Right atrium auricular region (tissue), 2 donors: ENCODE data around the gene KDM4B. TPM values are rescaled to one million over a fixed set of nuclear protein-coding genes. Genes with fewer than 3 reads are reported as not detected.

ENCODE experiments used
- DNase-seq: peaks from one replicate; pipeline ENCODE4 v3.0.0-alpha.2; 2019; ENCODE audit warnings: low spot score
- H3K27ac ChIP-seq, 2 donors: fragments of 200-600 bp; sonication (generic); 1 replicate in 1 of 2; 2 replicates in 1 of 2; pipeline ENCODE4 v1.5.1; 2016 to 2019
- H3K27me3 ChIP-seq, 2 donors: fragments of 200-600 bp; sonication (generic); one replicate each; pipeline versions ENCODE4 v1.5.1 to v1.6.0; 2017 to 2019
- H3K36me3 ChIP-seq: fragments of 200-600 bp; sonication (generic); one replicate; pipeline ENCODE4 v1.5.1; 2016
- H3K4me1 ChIP-seq, 2 donors: fragments of 200-600 bp; sonication (generic); one replicate each; pipeline versions ENCODE4 v1.5.1 to v1.6.0; 2017 to 2019
- H3K4me3 ChIP-seq, 2 donors: fragments of 200-600 bp; sonication (generic); 1 replicate in 1 of 2; 2 replicates in 1 of 2; pipeline ENCODE4 v1.5.1; 2017 to 2019; ENCODE audit warnings: mild to moderate bottlenecking in 1 of 2, moderate library complexity in 1 of 2
- H3K9me3 ChIP-seq, 2 donors: fragments of 200-600 bp; sonication (generic); one replicate each; pipeline ENCODE4 v1.5.1; 2019
- microRNA-seq, 2 donors: library from miRNA; unstranded; fragments of <30 nt; microRNA quantifications; one replicate each; pipeline ENCODE4, GENCODE V29; 2016 to 2017; ENCODE audit warnings: borderline number of aligned reads in 2 of 2, borderline replicate concordance in 1 of 2
- total RNA-seq, 2 donors: library from RNA; depleted of rRNA; stranded (reverse); fragments of >200 nt; gene quantifications; one replicate each; pipeline ENCODE4 v1.1.0, GENCODE V29; 2016
- TF ChIP-seq, protein P1 (sequence below), 2 donors: fragments of 200-600 bp; sonication (generic); IDR thresholded peaks; one replicate each; pipeline ENCODE4 v1.5.1; 2019; ENCODE audit warnings: antibody characterized with exemption in 2 of 2

Gene KDM4B
- total RNA-seq, 2 donors from 2014 or later: 17.6 to 26.0 TPM

DNA sequence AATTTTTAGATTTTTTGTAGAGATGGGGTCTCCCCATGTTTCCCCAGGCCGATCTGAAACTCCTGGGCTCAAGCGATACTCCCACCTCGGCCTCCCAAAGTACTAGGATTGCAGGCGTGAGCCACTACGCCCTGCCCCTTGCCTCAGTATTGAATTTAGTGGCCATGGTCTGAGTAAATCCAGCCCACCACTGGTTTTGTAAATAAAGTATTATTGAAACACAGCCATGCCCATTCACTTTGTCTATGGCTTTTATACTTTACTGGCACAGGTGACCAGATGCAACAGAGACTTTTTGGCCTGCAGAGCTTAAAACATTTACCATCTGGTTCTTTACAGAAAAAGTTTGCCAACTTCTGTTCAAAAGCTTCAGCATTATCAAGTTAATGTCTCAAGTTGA is 227.9 kb downstream of the KDM4B start:
- DNase-seq: no peak
- H3K27me3 ChIP-seq: no peaks in the 10 kb centered on the region
- H3K27ac ChIP-seq: no peak overlapping the region
- TF ChIP-seq, protein P1, sequence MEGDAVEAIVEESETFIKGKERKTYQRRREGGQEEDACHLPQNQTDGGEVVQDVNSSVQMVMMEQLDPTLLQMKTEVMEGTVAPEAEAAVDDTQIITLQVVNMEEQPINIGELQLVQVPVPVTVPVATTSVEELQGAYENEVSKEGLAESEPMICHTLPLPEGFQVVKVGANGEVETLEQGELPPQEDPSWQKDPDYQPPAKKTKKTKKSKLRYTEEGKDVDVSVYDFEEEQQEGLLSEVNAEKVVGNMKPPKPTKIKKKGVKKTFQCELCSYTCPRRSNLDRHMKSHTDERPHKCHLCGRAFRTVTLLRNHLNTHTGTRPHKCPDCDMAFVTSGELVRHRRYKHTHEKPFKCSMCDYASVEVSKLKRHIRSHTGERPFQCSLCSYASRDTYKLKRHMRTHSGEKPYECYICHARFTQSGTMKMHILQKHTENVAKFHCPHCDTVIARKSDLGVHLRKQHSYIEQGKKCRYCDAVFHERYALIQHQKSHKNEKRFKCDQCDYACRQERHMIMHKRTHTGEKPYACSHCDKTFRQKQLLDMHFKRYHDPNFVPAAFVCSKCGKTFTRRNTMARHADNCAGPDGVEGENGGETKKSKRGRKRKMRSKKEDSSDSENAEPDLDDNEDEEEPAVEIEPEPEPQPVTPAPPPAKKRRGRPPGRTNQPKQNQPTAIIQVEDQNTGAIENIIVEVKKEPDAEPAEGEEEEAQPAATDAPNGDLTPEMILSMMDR (IDR thresholded peaks at IDR 0.05): no peak
- no peaks in the 10 kb centered on the region for H3K36me3 ChIP-seq
- peaks cover 0 to 23% of the 10 kb centered on the region in 2 donors for H3K9me3 ChIP-seq
- no peak overlapping the region for H3K4me3 ChIP-seq
- no peaks in the 10 kb centered on the region for H3K4me1 ChIP-seq

DNA sequence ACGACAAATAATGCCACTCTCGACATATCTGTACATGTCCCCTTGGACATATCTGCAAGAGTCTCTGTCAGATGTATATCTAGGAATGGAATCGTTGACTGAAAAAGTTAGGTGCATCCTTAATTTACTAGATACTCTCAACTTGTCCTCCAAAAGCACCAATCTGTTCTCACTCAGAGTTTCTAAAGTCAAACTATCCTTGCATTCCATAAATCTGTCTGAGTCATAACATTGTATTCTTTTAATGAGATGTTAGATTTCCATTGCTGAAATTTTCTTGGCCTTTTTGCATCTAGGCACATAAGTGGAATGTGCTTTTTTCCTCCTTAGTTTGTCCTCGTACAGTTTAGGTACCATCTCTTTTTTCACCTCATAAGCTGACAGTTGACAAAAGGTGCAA is 231.9 kb downstream of the KDM4B start:
- TF ChIP-seq, protein P1 (IDR thresholded peaks at IDR 0.05): no peak
- no peak overlapping the region for H3K4me3 ChIP-seq
- no peak for DNase-seq
- peaks cover 0 to 32% of the 10 kb centered on the region in 2 donors for H3K9me3 ChIP-seq
- H3K27ac ChIP-seq: no peak overlapping the region
- no peaks in the 10 kb centered on the region for H3K36me3 ChIP-seq
- H3K27me3 ChIP-seq: no peaks in the 10 kb centered on the region
- H3K4me1 ChIP-seq: no peaks in the 10 kb centered on the region

DNA sequence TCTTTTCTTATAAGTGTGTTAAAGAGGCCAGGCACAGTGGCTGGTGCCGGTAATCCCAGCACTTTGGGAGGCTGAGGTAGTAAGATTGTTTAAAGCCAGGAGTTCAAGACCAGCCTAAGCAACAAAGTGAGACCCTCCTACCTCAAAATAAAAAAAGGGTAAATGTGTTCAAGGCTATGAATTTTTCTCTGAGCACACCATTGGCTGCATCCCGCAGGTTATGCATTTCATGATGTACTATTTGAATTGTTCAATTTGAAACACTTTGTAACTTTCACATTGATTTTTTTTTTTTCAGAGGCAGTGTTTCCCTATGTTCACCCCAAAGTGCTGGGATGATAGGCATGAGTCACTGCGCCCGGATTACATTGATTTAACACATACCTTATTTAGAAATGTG is 233.6 kb downstream of the KDM4B start:
- no peak overlapping the region for H3K4me3 ChIP-seq
- TF ChIP-seq, protein P1 (IDR thresholded peaks at IDR 0.05): no peak

More for the DNA sequence above, 233.6 kb downstream of the KDM4B start:
- Histone ChIP-seq H3K27ac (no peak overlapping the region), H3K27me3 (no peaks in the 10 kb centered on the region), H3K9me3 (peaks cover 0 to 32% of the 10 kb centered on the region in 2 donors), H3K36me3 (peaks cover 4% of the 10 kb centered on the region), H3K4me1 (no peaks in the 10 kb centered on the region)
- no peak for DNase-seq

Small RNA genes lying within 50 kb of the gene (microRNA-seq; reads per million reads assigned to microRNA genes)
- 0 reads per million in 2 donors for gene MIR4747

Other genes starting within 250 kb of the KDM4B start
- gene DPP9, start 245.3 kb upstream of the KDM4B start, total RNA-seq: 10 to 100 TPM; 36.2 to 50.4 TPM
- gene FEM1A, start 177.4 kb upstream of the KDM4B start, total RNA-seq: 10 to 100 TPM; 30.5 to 51.3 TPM
- 1 to 10 TPM; 3.0 to 7.6 TPM for gene TICAM1, start 137.4 kb upstream of the KDM4B start, total RNA-seq
- 10 to 100 TPM; 23.3 to 27.2 TPM for gene PLIN3, start 101.4 kb upstream of the KDM4B start, total RNA-seq
- gene ARRDC5, start 66.2 kb upstream of the KDM4B start, total RNA-seq: not detected
- under 1 TPM; 0.28 to 0.33 TPM for gene UHRF1, start 59.6 kb upstream of the KDM4B start, total RNA-seq